ENCODE data around the gene ZNF354C.

ZNF354C gene

GRCh38 chr5:179124853-179125788 is 64.9 kb downstream of the ZNF354C start:
- H3K4me3 ChIP-seq (ENCODE audit: low read length) = no peak overlapping the region
- DNase-seq (ENCODE audit: low read depth, low spot score) = no peak

- no peak for DNase-seq (ENCODE audit: low read depth, low spot score)
- no peak overlapping the region for H3K4me3 ChIP-seq (ENCODE audit: low read length)
These were observed 65.8 kb downstream of the ZNF354C start for GRCh38 chr5:179125789-179126505.

DNA sequence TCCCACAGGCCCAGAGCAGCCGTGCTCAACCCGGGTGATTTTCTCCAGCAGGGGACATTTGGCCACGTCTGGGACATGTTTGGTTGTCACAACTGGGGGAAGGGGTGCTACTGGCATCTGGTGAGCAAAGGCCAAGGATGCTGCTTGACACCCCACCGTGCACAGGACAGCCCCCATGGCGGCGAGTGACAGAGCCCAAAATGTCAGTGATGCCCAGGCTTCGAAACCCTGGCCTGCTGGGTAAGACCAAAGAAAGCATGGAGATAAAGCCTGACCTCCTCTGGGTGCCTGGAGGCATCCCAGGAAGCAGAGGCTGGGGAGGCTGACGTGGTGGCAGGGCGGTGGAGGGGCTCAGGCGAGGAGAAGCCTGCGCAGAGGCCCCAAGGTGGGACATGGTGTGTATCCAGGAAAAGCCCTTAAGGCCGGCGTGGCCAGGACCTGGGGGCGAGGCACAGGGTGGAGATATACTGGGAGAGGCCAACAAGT is 66.4 kb downstream of the ZNF354C start:
- DNase-seq (ENCODE audit: low read depth, low spot score) = no peak
- H3K4me3 ChIP-seq (ENCODE audit: low read length) = no peak overlapping the region

DNA sequence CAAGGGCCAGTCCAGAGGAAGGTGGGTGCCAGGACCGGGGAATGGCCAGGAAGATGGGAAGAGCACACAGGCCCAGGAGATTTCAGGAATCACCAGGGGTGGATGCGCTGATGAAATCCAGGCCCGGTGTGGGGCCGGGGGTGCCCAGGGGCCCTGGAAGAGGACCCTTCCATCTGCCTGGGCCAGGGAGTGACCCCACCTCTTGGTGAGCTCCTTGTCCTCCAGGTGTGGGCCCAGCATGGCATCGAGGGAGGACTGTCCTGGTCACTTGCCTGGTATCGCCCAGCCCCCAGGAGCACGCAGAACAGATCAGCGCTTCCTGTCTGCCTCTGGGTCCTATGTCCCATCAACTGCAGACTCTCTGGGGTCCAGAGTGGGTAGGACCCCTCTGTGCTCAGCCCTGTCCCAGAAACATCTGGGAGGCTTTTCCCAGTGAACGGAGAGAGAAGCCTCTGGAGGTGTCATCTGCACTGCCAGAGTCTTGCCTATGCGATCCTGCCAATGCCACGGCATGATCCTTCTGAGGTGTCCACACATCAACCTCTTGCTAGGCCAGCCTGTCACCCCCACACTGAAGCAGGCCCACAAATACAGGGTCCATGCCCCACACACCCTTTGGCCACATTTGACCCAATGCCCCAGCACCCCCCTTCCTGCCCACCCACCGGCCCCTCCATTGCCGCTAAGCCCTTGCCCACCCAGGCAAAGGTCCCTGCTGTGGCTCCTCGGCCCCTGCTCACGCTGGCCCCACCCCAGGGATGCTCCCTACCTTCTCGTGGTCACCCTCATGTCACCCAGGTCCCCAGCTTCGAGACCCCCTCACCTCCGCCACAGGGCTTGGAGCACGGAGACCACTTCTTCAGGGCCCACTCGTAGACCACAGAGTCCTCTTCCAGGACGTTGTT is 67.2 kb downstream of the ZNF354C start:
- H3K4me3 ChIP-seq (ENCODE audit: low read length) = no peak overlapping the region
- no peak for DNase-seq (ENCODE audit: low read depth, low spot score)

DNA sequence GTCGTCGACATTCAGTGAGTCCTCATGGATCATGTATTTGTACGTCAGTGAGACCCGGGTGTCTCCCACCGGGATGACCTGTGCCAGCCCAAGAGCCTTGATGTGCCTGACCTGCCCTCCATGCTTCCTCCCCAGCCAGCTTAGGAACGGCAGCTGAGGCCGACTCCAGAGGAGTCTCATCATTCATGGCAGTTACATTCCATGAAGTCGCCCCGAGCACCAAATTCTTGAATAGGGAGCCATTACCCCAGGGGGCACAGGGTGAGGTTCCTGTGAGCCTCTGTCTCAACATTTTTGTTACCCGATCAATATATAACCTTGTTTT is 67.8 kb downstream of the ZNF354C start:
- H3K4me3 ChIP-seq (ENCODE audit: low read length) = no peak overlapping the region
- DNase-seq (ENCODE audit: low read depth, low spot score) = no peak

DNA sequence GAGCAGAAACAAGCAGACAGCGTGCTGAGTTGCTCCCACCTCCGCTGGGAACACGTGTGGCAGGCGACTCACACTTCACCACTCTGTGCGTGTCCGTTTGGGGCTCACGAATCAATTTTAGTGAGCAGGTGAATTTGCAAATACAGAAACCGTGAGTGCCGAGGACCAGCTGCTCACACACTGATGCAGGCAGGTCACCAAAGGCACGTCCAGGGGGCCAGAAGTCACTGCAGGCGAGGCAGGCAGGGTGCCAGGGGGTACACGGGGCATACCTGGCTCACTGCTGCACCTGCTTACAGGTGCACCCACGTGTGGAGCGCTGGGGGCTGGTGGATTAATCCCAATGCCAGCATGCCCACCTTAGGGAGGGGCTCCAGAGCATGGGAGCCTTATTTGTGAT is 68.8 kb downstream of the ZNF354C start:
- no peak for DNase-seq (ENCODE audit: low read depth, low spot score)
- H3K4me3 ChIP-seq (ENCODE audit: low read length) = no peak overlapping the region

- no peak for DNase-seq (ENCODE audit: low read depth, low spot score)
- no peak overlapping the region for H3K4me3 ChIP-seq (ENCODE audit: low read length)
These were observed 69.5 kb downstream of the ZNF354C start for GRCh38 chr5:179129607-179130071.

- no peak for DNase-seq (ENCODE audit: low read depth, low spot score)
- no peak overlapping the region for H3K4me3 ChIP-seq (ENCODE audit: low read length)
These were observed 70.0 kb downstream of the ZNF354C start for GRCh38 chr5:179130101-179130681.

DNA sequence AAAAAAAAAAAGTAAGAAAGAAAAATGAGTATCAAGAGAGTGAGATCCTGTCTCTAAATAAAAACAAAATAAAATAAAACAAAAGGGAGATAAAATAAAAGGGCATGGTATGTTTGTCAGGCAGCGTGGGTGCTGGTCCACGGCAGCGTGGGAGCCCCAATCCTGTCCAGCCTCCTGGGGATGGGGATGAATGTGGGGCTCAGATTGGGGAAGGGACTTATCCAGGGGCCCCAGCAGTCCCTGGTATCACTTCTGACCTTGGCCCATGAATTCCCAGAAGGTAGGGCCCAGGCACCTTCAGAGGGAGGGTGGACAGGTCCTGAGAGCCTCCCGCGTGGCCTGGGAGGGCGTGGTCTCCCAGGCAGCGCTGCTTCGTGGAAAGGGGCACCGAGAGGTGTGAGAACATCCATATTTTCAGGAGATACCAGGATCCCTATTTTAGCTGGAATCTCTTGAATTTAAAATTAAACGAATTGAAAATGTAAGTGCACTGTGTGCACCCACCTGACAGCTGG is 71.2 kb downstream of the ZNF354C start:
- no peak overlapping the region for H3K4me3 ChIP-seq (ENCODE audit: low read length)
- DNase-seq (ENCODE audit: low read depth, low spot score) = no peak

DNA sequence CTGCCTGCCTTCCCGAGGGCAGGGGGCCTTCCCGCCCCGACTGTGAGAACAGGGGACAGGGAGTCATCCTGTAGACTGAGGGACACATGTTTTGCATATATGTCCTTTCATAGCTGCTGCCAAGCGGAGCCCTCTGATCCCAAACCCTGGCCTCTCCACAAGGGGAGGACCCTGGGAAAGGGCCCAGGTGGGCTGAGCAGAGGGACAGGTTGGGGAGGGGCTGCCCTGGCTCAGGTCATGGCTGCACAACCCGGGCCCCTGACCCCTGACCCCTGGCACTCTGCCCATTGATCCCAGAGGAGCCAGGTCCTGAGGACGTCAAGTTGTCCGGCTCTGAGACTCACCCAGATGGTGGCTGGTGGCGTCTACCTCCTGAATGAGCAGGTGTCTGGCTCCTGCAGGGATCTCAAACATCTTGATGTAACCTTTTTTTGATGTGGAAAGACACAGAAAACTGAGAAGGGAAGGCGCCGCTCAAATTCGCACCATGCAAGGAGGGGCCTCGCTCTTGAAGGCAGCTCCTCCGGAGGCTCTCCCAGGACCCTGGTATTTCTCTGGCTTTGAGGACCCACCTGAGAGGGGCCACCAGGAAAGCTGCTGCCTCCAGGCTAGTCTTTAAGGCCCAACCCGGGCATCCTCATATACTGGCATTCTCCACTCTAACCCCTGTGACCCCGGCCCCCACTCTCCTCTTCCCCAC is 71.9 kb downstream of the ZNF354C start:
- no peak overlapping the region for H3K4me3 ChIP-seq (ENCODE audit: low read length)
- no peak for DNase-seq (ENCODE audit: low read depth, low spot score)

DNA sequence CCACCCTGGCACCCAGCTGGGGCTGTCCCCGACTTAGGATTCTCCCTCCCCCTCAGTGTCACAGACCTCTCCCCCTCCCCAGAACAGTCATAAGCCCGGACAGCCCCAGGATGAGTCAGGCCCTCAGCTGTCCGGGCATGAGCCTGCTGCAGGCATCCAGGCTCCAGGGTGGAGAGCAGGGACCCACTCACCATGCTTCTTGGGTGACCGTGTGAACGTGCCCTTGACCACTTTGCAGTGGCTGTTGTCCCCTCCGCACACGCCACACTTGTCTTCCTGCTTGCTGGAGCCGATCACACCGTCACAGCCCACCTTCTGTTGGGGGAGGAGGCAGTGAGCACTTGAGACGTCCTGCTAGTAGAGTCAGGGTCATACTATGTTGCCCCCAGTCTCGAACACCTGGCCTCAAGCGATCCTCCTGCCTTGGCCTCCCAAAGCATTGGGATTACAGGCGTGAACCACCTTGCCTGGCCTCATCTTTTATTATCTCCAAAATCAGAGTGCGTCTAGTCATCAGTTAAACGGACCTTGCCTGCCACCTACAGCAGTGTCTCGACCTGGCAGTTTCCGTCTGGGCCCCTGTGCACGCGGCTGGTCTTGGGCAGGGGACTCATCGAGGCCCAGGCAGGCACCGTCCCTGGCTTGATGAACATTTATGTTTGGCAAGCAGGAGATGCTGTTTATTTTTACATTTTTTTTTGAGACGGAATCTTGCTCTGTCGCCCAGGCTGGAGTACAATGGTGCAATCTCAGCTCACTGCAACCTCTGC is 72.6 kb downstream of the ZNF354C start:
- no peak overlapping the region for H3K4me3 ChIP-seq (ENCODE audit: low read length)
- DNase-seq (ENCODE audit: low read depth, low spot score) = no peak
